Astrocyte (in vitro differentiated cells and primary cell): ENCODE results near the gene TATDN2.

Experiments used
- CTCF ChIP-seq: IDR thresholded peaks from 2 replicates; pipeline ENCODE4 v1.5.1; 2011; ENCODE audit warnings: low read depth, mild to moderate bottlenecking, inconsistent platforms, low read length, moderate library complexity; ENCODE audit not compliant: insufficient read depth
- EZH2 ChIP-seq: IDR thresholded peaks from 2 replicates; pipeline ENCODE4 v1.6.1; 2012; ENCODE audit warnings: mild to moderate bottlenecking, low read length, inconsistent platforms; ENCODE audit not compliant: insufficient read depth

- TF ChIP-seq CTCF (no peak), EZH2 (no peak)
These were observed 7.5 kb upstream of the TATDN2 start for GRCh38 chr3:10240799-10241198.
